Hepatocyte (in vitro differentiated cells): ENCODE results near the gene ZFR2. TPM values are rescaled to one million over a fixed set of nuclear protein-coding genes. Genes with fewer than 3 reads are reported as not detected.
A peak's percentile ranks its signal among the peaks of the same experiment; 100 is the strongest.

Experiments used
- DNase-seq: peaks from one replicate; pipeline ENCODE4 v3.0.0-alpha.2; 2016; ENCODE audit warnings: low spot score
- H2AFZ ChIP-seq: fragments of 200-600 bp; sonication (generic); 2 replicates; pipeline ENCODE4 v1.6.0; 2016; ENCODE audit warnings: antibody characterized with exemption, mild to moderate bottlenecking
- H3K27ac ChIP-seq: fragments of 200-600 bp; sonication (generic); 2 replicates; pipeline ENCODE4 v1.5.1; 2016; ENCODE audit warnings: mild to moderate bottlenecking
- H3K27me3 ChIP-seq: fragments of 200-600 bp; sonication (generic); 2 replicates; pipeline ENCODE4 v1.6.1; 2016
- H3K36me3 ChIP-seq: fragments of 200-600 bp; sonication (generic); replicated peaks from 2 replicates; pipeline ENCODE4 v1.5.1; 2016; ENCODE audit warnings: low read depth; ENCODE audit not compliant: insufficient read depth
- H3K4me1 ChIP-seq: fragments of 200-600 bp; sonication (generic); 2 replicates; pipeline ENCODE4 v1.5.1; 2016; ENCODE audit warnings: mild to moderate bottlenecking, moderate library complexity; ENCODE audit not compliant: insufficient read depth
- H3K4me2 ChIP-seq: fragments of 200-600 bp; sonication (generic); 2 replicates; pipeline ENCODE4 v1.6.0; 2016
- H3K4me3 ChIP-seq: fragments of 200-600 bp; sonication (generic); 2 replicates; pipeline ENCODE4 v1.5.1; 2016; ENCODE audit warnings: mild to moderate bottlenecking
- H3K79me2 ChIP-seq: fragments of 200-600 bp; sonication (generic); 2 replicates; pipeline ENCODE4 v1.6.0; 2017; ENCODE audit warnings: mild to moderate bottlenecking
- H3K9me2 ChIP-seq: fragments of 200-600 bp; sonication (generic); replicated peaks from 2 replicates; pipeline ENCODE4 v1.6.0; 2017; ENCODE audit warnings: mild to moderate bottlenecking; ENCODE audit not compliant: insufficient read depth
- H3K9me3 ChIP-seq: fragments of 200-600 bp; sonication (generic); 2 replicates; pipeline ENCODE4 v1.5.1; 2016; ENCODE audit warnings: low read depth, mild to moderate bottlenecking
- H4K20me1 ChIP-seq: fragments of 200-600 bp; sonication (generic); 2 replicates; pipeline ENCODE4 v1.6.0; 2016; ENCODE audit warnings: mild to moderate bottlenecking; ENCODE audit not compliant: insufficient read depth, poor library complexity, severe bottlenecking
- EZH2 ChIP-seq: fragments of 200-600 bp; sonication (generic); IDR thresholded peaks from 2 replicates; pipeline ENCODE4 v1.6.1; 2016; ENCODE audit warnings: antibody characterized with exemption, mild to moderate bottlenecking, borderline replicate concordance
- EZH2phosphoT487 ChIP-seq: fragments of 200-600 bp; sonication (generic); IDR thresholded peaks from one replicate; pipeline ENCODE4 v1.6.1; 2018; ENCODE audit warnings: antibody characterized with exemption, mild to moderate bottlenecking, low read depth, moderate library complexity; ENCODE audit not compliant: unreplicated experiment, severe bottlenecking
- WGBS: methylation state at CpG from one replicate; pipeline ENCODE4 v1.1.6; 2016; ENCODE audit warnings: low lambda C conversion rate; ENCODE audit errors: missing lambda C conversion rate; 5-methylcytosine and 5-hydroxymethylcytosine counted together
- polyA plus RNA-seq: library from polyadenylated mRNA; unstranded; fragments of >200 nt; fragmentation: Nextera tagmentation; extraction: Ambion mirVana; gene quantifications from 2 replicates; pipeline ENCODE4 v1.2.1, GENCODE V29; 2016
- total RNA-seq: library from RNA; depleted of rRNA; stranded (reverse); fragments of >200 nt; gene quantifications from 2 replicates; pipeline ENCODE4 v1.2.3, GENCODE V29; 2014
- TF ChIP-seq, protein P1 (sequence below): fragments of 200-600 bp; sonication (generic); IDR thresholded peaks from 2 replicates; pipeline ENCODE4 v1.5.1; 2016; ENCODE audit warnings: antibody characterized with exemption, mild to moderate bottlenecking; ENCODE audit not compliant: poor library complexity

ZFR2 gene
- total and polyA plus RNA-seq, 2 experiments from 2014 or later, result 0.97 to 1.7 TPM

DNA sequence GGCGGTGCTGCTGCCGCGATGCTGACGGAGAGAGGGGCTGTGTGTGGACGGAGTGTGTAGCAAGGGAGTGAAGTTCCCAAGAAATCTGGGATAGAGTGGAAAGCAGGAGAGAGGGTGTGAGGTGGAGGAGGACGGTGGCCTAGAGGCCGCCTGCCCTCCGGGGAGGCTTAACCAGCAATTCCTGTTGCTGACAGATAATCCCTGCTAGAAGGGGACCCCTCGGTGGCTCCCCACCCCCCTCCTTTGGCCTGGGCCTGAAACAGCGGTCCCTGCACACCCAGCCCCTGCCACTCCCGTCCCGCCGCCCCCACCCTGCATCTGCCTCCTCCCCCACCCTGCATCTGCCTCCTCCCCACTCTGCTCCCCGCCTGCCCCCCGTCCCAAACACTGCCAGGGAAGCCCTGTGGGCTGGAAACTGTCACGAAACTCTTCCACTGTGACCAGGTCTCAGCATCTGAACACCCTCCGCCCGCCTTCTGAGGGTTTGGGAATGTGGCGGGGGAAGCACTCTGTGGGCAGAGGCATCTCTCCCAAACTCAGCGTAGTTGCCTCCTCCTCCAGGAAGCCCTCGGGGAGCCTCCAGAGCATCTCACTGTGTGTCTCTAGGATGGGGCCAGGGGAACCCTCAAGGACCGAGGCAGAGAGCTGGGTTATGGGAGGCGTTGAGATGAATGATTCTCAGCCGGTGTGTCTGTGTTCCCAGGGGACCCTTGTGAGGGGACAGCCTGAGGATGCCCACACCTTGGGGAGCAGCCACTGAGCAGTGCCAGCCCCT lies 65.5 kb downstream of the ZFR2 start:
- Histone ChIP-seq H3K4me1 (no peaks in the 10 kb centered on the region), H3K4me3 (no peak overlapping the region), H3K79me2 (no peaks in the 10 kb centered on the region), H4K20me1 (no peaks in the 10 kb centered on the region), H3K36me3 (no peaks in the 10 kb centered on the region), H3K9me3 (no peaks in the 10 kb centered on the region), H3K27me3 (peaks cover 35% of the 10 kb centered on the region), H3K4me2 (no peak overlapping the region), H3K9me2 (no peaks in the 10 kb centered on the region), H2AFZ (no peak overlapping the region), H3K27ac (no peak overlapping the region)
- DNase-seq, result no peak
- 86% methylated on average over 21 of the region's 24 CpGs for WGBS
- no peak for TF ChIP-seq EZH2
- no peak for TF ChIP-seq EZH2phosphoT487
- TF ChIP-seq, protein P1, sequence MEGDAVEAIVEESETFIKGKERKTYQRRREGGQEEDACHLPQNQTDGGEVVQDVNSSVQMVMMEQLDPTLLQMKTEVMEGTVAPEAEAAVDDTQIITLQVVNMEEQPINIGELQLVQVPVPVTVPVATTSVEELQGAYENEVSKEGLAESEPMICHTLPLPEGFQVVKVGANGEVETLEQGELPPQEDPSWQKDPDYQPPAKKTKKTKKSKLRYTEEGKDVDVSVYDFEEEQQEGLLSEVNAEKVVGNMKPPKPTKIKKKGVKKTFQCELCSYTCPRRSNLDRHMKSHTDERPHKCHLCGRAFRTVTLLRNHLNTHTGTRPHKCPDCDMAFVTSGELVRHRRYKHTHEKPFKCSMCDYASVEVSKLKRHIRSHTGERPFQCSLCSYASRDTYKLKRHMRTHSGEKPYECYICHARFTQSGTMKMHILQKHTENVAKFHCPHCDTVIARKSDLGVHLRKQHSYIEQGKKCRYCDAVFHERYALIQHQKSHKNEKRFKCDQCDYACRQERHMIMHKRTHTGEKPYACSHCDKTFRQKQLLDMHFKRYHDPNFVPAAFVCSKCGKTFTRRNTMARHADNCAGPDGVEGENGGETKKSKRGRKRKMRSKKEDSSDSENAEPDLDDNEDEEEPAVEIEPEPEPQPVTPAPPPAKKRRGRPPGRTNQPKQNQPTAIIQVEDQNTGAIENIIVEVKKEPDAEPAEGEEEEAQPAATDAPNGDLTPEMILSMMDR, result no peak

DNA sequence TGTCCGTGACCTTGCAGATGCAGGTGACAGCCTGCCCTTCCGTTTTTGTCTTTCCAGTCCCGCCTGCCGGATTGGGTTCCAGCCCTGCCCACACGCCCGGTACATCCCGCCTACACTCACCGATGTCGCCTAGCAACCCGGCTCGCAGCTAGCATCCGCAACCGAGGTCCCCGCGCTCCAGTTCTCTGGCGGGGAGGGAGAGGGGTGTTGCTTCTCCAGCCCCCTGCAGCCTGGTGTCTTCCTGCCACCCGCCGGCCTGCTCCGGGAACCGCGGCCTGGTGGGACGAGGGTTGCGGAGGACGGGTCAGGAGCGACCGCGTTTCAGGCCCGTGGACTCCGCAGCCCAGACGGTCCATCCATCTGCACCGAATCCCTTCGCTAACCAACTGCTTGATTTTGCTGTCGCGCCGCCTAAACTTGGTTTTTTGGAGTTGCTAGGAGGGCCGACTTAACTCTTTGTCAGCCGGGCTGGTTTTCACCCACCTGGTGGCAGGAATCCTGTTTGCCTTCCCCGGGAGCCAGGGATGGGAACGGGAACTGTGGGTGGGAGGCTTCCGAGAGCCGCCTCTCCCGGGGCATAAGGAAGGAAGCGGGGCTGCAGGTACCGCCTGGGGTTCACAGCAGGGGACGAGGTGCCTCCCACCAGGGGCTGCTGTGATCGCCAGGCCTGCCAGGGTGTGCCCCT lies 67.3 kb downstream of the ZFR2 start:
- Histone ChIP-seq H3K4me1 (no peaks in the 10 kb centered on the region), H4K20me1 (no peaks in the 10 kb centered on the region), H3K4me3 (no peak overlapping the region), H3K27ac (no peak overlapping the region), H3K79me2 (no peaks in the 10 kb centered on the region), H3K9me2 (no peaks in the 10 kb centered on the region), H3K9me3 (no peaks in the 10 kb centered on the region), H3K27me3 (peaks cover 35% of the 10 kb centered on the region), H3K36me3 (no peaks in the 10 kb centered on the region), H2AFZ (no peak overlapping the region), H3K4me2 (peak overlapping the region; percentile 75)
- 6% methylated on average over 46 of the region's 46 CpGs for WGBS
- no peak for TF ChIP-seq EZH2phosphoT487
- peak; percentile 78 for TF ChIP-seq EZH2
- TF ChIP-seq, protein P1, result peak; percentile 20
- no peak for DNase-seq

DNA sequence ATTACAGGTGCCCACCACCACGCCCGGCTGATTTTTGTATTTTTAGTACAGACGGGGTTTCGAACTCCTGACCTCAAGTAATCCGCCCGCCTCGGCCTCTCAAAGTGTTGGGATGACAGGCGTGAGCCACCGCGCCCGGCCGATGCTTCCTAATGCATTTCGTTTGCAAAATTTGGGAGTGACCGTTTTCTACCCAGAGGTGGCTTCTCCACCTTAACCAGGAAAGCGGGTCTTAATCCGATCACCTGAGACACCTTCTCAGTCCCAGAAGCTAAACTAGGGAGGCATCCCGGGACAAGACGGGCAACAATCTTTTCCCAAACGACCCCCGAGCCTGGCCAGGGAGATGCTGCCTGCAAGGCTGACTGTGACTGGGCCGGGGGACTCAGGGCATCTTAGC lies 67.8 kb downstream of the ZFR2 start:
- Histone ChIP-seq H3K4me3 (no peak overlapping the region), H3K36me3 (no peaks in the 10 kb centered on the region), H3K9me3 (no peaks in the 10 kb centered on the region), H3K9me2 (no peaks in the 10 kb centered on the region), H3K27ac (no peak overlapping the region), H2AFZ (no peak overlapping the region), H3K79me2 (no peaks in the 10 kb centered on the region), H3K4me2 (peak overlapping the region; percentile 75), H4K20me1 (no peaks in the 10 kb centered on the region), H3K4me1 (no peaks in the 10 kb centered on the region), H3K27me3 (peaks cover 35% of the 10 kb centered on the region)
- TF ChIP-seq EZH2phosphoT487 (no peak), EZH2 (no peak)
- TF ChIP-seq, protein P1, result no peak
- WGBS, result 55% methylated on average over 21 of the region's 21 CpGs
- DNase-seq, result no peak
